M059J (cell line): ENCODE measurements around the gene MUC6. TPM values are rescaled to one million over a fixed set of nuclear protein-coding genes. Genes with fewer than 3 reads are reported as not detected.

Experiments used
- DNase-seq: peaks from one replicate; pipeline ENCODE4 v3.0.0-alpha.2; 2012; ENCODE audit warnings: low read depth
- total RNA-seq: library from RNA; depleted of rRNA; stranded (reverse); fragments of >200 nt; shearing (Covaris generic); gene quantifications from 2 replicates; pipeline ENCODE4 v1.2.3, GENCODE V29; 2014

Gene MUC6
- total RNA-seq, 1 experiment from 2014 or later, result not detected

DNA sequence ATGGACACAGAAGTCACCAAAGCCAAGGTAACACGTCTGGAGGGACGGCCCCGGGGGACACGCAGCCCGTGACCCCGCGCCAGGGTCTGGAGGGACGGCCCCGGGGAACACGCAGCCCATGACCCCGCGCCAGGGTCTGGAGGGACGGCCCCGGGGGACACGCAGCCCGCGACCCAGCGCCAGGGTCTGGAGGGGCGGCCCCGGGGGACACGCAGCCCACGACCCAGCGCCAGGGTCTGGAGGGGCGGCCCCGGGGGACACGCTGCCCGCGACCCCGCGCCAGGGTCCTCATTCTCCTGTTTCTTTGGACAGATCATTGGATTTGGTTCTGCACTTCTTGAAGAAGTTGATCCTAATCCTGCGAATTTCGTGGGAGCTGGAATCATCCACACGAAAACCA is 27.1 kb downstream of the MUC6 start:
- DNase-seq, result no peak

DNA sequence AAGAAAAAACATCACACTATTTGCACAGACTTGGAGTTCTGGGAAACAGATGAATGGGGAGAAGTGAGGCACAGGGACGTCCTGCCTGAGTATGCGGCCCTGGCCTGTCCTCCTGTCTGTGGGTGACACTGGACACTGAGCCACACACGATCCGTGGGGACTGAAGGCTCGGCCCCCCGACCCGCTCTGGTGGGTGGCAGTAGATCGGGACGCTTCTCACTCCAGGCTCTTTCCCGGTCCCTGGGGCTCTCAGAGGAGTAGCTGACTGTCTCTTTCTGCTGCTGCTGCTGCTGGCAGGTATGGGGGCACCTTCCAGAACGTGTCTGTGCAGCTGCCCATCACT is 27.7 kb downstream of the MUC6 start:
- DNase-seq, result no peak

DNA sequence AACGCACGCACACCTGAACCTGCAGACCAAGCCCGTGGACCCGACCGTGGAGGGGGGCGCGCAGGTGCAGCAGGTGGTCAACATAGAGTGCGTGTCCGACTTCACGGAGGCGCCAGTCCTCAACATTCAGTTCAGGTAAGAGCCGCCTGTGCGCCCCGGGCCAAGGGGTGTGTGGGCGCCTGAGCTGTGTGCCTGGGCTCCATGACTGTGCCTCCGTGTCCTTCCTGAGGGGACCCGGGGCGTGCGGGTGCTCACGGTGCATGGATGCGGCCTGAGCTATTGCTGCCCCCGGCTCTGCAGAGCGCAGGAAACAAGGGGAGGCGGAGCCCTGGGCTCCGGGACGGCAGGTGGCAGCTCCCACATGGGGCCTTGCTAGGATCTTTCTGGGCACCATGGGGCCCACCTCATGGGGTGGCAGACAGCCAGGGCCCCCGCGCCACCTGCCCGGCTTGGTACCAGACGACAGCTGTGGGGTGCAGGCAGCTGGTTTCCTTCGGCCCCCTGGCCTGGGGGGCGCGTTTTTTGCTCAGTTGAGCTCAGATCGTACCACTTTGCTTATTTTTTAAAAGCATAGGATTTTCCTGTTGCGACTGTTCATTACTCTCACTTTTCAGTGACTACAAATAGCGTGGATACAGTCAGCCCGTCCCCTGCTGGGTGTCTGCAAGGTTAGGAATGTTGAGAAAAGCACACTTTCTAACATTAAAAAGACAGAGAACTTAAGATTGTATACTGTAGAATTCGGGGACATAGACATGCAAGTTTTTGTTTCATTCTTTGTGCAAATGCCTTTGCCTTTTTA is 28.3 kb downstream of the MUC6 start:
- DNase-seq, result no peak

DNA sequence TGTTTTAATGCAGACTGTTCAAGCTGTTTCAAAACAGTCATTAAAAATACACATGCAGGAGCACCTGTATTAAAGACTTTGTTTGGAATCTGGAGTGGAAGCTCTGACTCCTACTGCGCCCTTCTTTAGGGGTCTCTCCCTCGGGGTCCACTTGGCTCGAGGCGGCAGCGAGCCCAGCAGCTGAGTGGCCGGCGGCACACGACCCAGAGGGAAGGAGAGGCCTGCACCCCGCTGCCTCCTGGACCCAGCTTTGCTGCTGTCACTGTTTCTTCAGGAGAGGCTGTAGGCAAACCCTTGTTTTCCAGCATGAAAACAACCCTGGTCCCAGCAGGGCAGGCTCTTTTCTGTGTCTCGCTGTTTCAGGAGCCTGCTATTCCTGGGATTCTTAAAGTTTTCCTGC is 29.2 kb downstream of the MUC6 start:
- no peak for DNase-seq

DNA sequence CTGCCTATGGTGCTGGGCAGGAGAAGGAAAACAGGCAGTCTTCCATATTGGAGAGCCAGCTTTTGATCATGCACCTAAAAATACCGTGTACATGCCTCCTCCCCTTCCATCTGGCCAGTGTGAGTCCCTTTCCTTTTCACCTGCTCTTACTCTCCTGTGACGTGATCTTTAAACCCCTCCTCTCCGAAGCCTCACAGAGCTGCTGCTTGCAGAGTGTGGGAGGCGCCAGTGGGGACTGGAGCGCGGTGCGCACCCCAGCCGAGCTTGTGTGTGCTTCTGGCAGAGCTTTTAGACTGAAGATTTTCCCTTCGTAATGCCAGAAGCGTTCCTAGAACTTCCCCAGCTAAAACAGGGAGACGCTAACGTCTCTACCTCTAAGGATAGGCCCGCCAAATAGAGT is 29.8 kb downstream of the MUC6 start:
- DNase-seq, result no peak

DNA sequence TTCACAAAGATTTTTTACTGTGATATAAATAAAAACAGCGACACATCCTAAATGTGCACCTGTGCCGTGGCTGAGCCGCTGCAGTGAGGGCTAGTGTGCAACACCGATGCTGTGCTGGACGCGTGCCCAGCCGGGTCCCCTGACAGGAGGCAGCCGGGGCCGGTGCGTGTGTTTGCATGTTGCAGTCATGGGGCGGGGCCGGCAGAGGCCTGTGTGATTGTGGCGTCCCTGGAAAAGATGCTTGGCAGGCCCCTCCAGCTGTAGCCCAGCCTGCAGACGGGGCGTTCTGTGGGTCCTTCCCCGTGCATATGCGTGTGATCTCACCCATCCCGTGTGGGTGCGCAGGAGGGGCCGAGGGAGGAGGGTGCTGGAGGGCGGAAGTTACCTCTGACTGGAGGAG is 30.6 kb downstream of the MUC6 start:
- DNase-seq, result no peak

DNA sequence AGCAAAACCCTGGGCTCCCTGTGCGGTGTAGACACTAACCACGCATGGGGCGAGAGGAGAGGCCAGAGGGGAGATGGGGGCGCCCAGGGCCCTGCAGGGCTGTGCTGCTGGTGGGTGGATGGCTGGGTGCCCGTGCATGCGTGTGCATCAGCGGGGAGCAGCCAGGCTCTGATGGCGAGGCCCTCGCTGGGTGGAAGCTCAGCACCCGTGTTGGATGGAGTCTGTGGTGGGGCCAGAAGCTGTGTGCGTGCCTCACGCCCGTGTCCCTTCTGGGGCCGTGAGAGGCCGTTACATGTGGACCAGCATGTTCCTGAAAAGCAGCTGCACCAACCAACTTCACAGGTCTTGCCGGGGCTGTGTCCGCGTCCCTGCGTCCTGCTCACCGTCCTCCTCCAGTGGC is 33.4 kb downstream of the MUC6 start:
- DNase-seq, result no peak

DNA sequence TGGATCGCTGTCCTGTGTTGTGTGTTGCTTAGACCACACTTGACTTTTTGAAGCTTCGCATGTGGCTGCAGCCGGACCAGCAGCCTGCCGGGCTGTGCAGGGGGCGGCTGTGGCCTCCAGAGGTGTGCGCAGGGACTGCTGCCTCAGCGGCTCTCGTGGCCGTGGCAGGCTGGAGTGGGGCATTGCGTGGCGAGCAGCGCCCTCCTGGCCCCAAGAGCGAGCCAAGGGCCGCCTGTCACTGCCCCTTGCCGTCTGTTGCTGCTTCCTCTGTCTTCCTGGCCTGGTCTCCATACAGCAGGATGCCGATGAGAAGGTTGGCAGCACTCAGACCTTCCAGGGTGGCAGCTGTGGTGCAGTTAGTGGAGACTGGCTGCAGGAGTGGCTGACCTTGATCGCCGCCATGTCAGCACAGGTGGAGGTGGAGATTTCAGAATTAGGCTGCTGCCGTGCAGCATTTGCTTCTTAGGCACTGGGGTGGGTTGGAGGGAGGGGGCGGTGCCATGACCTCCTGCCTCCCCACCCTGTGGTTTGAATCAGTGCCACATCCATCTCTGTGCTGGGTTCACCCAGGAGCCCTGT is 34.0 kb downstream of the MUC6 start:
- DNase-seq, result no peak

DNA sequence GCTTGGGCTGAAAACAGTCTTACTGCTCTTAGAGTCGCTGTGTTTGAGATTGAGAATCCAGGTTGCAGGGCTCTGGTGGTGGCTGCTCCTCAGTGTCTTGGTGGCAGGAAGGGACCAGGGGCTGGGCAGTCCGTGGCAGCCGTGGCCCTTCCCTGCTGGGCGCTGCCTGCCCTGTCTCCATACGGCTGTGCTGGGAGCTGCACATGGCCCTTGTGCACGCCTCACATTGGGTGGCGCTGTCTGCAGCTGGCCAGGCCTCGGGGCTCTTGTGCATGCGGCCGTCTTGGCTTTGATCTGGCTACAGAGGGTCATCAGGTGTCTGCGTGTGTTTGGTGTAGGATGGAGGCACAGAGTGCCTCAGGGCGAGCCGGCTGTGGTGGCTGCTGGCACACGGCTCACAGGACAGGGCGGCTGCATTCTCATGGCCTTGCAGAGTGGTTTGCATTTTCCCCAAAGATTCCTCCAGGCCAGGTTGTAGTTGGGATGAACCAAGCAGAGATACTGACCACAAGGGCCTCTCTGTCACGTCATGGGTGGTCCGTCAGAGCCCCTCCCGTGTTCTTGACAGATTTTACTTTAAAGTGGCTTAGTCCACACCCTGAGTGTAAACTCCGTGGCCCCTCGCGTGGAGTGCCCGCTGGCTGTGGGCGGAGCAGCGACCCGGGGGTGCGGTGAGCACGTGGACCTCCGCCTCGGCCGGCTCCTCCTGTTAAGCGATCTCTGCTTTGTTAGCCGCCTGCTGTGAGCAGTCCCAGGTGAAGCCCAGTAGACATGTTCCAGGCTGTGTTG is 34.7 kb downstream of the MUC6 start:
- DNase-seq, result no peak

DNA sequence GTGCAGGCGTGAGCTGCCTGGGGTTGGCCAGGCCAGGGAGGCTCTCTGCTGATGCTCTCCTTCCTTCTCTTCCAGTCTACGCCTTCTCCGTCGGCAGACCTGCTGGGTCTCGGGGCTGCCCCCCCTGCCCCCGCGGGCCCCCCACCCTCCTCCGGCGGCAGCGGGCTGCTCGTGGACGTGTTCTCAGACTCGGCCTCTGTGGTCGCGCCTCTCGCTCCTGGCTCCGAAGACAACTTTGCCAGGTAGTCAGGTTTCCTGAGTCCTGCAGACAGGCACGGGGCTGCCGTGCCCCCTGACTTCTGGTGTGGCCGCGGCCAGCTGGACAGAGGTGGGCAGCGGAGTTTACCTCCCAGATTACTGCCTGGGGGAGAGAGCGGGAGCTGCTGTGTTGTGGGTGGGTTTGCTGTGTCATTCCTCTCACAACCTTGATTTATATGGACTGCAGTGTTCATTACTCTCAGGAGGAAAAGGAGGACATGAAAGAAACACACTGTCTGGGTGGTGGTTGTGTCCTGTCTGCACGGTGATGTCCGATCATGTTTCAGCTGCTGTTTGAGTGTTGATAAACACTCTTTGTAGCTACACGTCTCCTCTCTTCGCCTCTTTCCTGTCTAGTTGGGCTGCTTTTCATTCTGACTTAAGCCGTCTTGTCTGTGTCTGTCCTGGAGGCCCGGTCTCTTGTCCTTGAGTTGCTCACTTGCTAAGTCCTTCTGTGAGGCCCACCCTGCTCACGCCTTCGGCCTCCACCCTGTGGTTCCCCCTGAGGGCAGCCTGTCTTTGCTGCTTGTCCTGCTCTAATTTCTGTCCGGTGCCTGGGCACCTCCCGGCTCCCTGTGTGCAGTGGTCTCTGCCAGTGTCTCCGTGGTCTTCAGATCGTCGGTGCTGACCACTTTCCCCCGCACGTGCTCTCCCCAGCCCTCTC is 35.9 kb downstream of the MUC6 start:
- DNase-seq, result no peak

DNA sequence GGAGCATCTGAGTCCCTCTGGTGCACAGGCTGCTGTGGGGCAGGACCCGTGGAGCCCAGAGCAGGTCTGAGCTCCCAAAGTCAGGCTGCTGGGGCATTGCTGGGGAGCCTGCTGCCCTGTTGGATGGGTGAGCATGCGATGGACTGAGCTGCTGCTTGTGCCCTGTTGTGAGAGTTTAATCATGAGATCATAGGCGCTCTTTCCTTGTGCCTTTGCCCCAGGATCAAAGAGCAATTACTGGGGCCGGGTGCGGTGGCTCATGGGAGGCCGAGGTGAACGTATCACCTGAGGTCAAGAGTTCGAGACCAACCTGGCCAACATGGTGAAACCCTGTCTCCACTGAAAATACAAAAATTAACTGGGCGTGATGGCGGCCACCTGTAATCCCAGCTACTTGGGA is 37.5 kb downstream of the MUC6 start:
- DNase-seq, result no peak

DNA sequence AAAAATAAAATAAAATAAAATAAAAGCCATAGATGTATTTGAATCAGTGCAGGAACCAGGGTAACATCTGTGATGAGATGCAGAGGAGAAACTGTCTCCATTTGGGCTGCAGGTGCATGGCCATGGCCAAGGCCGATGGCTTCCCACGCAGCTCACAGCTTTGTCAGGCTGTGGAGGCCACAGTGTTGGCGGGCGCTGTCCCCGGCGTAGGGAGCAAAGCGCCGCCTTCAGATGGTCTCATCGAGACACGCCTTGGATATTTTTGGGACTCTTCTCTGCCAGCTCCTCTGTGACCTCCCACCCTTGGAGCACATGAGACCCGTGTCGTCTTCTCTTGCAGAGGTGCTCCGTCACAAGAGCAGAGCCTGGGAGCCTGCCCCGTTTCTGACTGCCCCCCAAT is 38.6 kb downstream of the MUC6 start:
- DNase-seq, result no peak

DNA sequence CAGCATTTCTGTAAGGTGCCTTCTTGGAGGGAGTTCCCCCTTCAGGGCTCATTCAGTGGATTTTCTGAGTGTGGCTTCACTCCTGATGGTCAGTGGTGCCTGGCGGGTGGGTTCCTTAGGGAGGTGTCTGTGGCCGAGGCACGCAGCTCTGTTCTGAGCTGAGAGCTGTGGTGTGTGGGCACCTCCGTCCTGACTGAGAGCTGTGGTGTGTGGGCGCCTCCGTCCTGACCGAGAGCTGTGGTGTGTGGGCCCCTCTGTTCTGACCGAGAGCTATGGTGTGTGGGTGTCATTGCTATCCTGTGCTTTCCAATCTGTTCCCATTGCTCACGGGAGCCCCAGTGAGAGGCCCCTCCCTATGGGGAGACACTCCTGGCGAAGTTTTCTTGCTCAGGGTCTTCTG is 39.8 kb downstream of the MUC6 start:
- no peak for DNase-seq

DNA sequence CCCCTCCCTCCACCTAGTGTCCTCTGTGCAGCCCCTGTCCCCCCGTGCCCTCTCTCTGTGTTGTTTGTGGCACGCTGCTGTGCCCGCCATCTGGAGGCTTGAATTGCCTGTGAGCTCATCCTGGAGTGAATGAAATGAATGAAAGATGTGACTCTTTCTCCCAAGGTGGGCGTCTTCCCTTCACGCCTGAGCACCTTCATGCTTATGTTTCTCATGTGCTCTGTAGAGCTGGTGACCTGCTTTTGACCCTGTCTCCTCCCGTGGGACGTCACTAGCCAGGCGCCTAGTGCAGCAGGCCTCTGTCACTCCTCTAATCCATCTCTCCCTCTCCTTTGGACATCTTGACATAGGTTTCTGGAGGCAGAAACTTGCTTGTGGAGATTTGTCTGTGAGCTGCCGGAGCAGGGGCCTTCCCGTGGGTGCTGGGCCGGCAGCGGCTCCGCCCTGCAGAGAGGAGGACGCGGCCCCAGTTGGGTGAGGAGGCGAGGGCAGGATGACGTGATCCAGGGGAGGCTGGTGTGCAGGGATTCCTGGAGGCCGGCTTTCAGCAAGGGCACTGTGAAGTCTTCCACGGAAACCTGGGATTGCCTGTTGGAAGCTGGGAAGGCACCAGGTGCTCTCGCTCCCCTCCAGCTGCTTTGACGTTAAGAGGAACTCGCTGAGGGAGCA is 40.6 kb downstream of the MUC6 start:
- DNase-seq, result no peak

DNA sequence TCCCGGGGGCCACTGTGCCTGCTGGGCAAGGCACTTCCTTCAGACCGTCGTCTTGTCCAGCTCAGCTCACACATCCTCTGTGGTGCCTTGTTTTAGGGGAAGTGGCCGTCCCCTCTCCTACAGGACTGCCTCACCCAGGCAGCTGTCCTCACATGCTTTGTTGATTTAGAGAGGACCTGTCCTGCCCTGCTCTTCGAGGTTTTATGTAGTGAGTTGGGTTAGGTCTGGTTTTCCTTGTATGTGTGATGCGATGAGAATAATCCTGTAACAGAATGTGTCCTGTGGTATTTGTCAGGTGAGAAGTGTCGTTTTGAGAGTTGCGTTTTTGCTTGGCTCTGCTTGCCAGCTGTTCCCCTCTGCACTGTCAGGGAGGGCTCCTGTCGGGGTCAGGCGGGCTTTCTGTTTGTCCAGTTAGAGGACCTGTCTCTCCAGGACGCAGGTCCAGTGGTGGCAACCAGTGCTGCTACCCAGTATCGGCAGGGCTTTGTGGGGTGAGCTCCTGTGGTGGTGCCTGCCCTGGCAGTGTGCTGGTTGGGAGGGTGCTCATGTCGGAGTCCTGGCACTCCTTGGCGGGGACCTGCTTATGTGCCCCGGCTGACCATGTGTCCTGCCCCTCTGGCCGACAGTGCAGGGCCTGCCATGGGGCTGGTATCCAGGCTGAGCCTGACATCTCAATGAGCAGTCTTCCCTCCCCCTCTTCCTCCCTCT is 41.3 kb downstream of the MUC6 start:
- peak; percentile 19 for DNase-seq

DNA sequence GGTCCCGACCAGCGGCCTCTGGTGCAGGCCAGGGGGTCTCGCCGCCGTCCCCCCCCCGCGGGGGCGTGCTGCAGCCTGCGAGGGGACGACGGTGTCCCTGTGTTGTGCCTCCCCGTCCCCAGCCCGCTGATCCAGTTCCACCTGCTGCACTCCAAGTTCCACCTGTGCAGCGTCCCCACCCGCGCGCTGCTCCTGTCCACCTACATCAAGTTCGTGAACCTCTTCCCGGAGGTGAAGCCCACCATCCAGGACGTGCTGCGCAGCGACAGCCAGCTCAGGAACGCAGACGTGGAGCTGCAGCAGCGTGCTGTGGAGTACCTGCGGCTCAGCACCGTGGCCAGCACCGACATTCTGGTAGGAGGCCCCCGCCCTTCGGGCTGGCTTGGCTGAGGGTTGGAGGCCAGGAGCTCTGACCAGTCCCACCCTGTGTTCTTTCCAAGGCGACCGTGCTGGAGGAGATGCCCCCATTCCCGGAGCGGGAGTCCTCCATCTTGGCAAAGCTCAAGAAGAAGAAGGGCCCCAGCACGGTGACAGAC is 42.8 kb downstream of the MUC6 start:
- no peak for DNase-seq

DNA sequence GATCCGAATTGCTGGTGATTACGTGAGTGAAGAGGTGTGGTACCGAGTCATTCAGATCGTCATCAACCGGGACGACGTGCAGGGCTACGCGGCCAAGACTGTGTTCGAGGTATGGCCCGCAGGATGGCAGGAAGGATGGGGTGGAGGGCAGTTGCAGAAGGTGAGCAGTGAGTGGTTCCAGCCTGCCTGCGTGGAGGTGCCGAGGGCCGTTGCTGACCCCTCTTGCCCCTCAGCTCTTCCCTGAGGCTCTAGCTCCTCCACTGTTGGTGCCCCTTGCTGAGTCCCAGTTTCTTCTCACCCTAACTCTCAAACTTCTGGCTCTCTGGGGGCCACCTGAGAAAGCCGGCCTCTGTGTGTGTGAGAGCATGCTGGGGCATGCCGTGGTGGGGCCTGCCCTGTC is 43.9 kb downstream of the MUC6 start:
- DNase-seq, result no peak

DNA sequence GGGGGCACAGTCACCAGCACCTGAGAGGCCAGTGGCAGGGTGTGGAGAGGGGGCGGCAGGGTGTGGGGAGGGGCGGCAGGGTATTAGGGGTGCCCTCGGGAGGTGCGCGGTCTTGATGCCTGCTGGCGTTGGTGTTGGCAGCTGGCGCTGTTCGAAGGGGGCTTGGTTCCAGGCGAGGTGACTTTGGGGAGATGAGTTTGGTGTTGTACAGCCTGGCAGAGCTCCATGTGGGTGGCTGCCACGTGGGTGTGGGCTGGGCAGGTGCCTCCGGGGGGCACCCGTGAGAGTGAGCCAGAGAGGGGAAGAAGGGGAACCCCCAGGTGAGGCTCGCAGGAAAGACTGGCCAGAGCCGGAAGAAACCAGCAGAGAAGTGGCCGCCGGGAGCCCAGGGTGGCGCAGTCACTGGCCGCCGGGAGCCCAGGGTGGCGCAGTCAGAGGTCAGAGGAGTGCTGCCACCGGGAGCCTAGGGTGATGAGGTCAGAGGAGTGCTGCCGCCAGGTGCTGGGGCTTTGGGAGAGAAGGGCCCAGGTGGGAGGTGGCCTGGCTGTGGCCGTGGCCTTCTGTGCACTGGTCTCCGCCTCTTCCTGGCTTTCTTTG is 44.7 kb downstream of the MUC6 start:
- DNase-seq, result no peak

DNA sequence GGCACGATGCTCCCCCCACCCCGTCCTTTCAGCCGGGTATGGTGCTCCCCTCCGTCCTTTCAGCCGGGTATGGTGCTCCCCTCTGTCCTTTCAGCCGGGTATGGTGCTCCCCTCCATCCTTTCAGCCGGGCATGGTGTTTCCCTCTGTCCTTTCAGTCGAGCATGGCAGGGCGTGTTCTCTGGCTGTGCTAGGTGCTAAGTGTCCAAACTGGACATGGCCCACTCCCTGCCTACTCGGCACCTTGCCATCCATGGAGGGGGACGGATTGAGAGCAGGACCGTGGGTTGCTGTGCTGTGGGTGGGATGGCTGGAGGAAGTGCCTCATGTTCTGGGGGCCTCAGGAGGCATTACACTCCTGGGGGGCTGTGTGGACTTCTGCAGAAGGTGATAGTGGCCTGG is 45.5 kb downstream of the MUC6 start:
- no peak for DNase-seq

DNA sequence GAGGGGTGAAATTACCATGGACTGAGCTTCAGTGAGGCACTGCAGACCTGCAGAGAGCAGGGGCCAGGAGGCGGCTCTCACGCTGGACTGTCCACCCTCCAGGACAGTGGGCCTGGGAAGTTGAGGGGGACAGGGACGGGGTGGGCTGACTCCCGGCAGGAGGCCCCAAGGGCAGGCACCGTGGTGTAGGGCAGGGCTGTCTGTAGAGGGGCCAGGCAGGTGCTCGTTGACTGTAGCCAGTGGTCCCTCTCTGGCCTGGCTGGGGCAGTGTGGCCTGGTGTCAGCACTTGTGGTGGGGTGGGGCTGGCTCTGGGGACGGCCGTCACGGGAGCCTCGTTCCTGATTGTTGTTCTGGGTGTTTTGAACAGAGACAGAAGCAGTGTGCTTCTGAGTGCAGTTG is 46.4 kb downstream of the MUC6 start:
- no peak for DNase-seq
